ENCODE data around the gene TXNRD3. TPM values are rescaled to one million over a fixed set of nuclear protein-coding genes. Genes with fewer than 3 reads are reported as not detected.

Gene TXNRD3
- total RNA-seq, 1 experiment from 2014 or later: 17.0 TPM

DNA sequence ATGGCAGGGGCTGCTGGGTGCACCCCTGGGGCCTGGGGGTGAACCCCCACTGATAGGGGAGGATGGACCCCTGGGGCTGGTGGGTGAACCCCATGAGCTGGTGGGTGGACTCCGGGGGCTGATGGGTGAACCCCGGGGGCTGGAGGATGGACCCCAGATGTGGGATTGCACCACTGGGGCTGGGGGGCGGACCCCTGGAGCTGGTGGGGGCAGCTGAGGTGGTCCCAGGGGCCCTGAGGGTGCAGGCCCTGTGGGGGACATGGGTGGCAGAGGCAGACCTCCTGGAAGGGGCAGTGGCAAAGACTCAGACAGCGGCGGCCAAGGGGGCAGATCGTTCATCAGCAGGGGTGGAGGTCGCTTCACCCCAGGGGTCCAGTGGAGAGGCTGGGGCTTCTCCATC is 17.4 kb upstream of the TXNRD3 start:
- CTCF ChIA-PET: no interaction called here
- BruUV-seq (replicated peaks): no TSS peak
- no peaks in the 10 kb centered on the region for H3K36me3 Mint-ChIP-seq (ENCODE audit: insufficient read depth, unreplicated experiment)
- no peaks in the 10 kb centered on the region for H3K9me3 Mint-ChIP-seq (ENCODE audit: low read depth, unreplicated experiment)
- TF ChIP-seq, protein P1, sequence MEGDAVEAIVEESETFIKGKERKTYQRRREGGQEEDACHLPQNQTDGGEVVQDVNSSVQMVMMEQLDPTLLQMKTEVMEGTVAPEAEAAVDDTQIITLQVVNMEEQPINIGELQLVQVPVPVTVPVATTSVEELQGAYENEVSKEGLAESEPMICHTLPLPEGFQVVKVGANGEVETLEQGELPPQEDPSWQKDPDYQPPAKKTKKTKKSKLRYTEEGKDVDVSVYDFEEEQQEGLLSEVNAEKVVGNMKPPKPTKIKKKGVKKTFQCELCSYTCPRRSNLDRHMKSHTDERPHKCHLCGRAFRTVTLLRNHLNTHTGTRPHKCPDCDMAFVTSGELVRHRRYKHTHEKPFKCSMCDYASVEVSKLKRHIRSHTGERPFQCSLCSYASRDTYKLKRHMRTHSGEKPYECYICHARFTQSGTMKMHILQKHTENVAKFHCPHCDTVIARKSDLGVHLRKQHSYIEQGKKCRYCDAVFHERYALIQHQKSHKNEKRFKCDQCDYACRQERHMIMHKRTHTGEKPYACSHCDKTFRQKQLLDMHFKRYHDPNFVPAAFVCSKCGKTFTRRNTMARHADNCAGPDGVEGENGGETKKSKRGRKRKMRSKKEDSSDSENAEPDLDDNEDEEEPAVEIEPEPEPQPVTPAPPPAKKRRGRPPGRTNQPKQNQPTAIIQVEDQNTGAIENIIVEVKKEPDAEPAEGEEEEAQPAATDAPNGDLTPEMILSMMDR (IDR thresholded peaks at IDR 0.05; ENCODE audit: unreplicated experiment): no peak
- H3K27me3 Mint-ChIP-seq (ENCODE audit: unreplicated experiment): peaks cover 36% of the 10 kb centered on the region
- H3K4me1 Mint-ChIP-seq (ENCODE audit: low read depth, unreplicated experiment): no peaks in the 10 kb centered on the region
- no peak overlapping the region for H3K4me3 Mint-ChIP-seq (ENCODE audit: low read depth, unreplicated experiment)
- no peak overlapping the region for H3K27ac Mint-ChIP-seq (ENCODE audit: unreplicated experiment)
- intact Hi-C loops (cut with micrococcal nuclease; ENCODE audit: unreplicated experiment): no loop called here
- peak; percentile 0 for DNase-seq

DNA sequence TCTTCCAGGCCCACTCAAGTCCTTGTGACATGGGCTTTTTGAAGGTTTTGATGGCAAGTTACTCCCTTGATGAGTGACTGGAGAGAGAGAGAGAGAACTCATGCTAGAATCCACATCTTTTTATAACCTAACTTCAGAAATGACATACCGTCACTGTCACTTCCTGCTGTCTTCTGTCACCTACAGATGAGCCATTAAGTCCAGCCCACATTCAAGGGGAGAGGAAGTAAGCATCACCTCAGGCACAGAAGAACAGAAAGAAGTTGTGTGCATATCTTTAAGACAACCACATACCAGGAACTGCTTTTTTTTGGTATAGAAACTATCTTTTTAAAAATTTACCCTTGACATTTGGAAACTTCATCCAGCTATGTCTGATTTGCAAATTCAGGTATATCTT is 16.6 kb upstream of the TXNRD3 start:
- no peak overlapping the region for H3K4me3 Mint-ChIP-seq (ENCODE audit: low read depth, unreplicated experiment)
- no peaks in the 10 kb centered on the region for H3K36me3 Mint-ChIP-seq (ENCODE audit: insufficient read depth, unreplicated experiment)
- peaks cover 36% of the 10 kb centered on the region for H3K27me3 Mint-ChIP-seq (ENCODE audit: unreplicated experiment)
- no peaks in the 10 kb centered on the region for H3K9me3 Mint-ChIP-seq (ENCODE audit: low read depth, unreplicated experiment)
- no peak overlapping the region for H3K27ac Mint-ChIP-seq (ENCODE audit: unreplicated experiment)
- DNase-seq: no peak
- BruUV-seq (replicated peaks): no TSS peak
- TF ChIP-seq, protein P1 (IDR thresholded peaks at IDR 0.05; ENCODE audit: unreplicated experiment): no peak
- intact Hi-C loops (cut with micrococcal nuclease; ENCODE audit: unreplicated experiment): no loop called here
- CTCF ChIA-PET: interaction anchor here (0.7 kb wide), 2 partner anchors 8 to 13 kb away, joined by 3 to 9 read pairs; no protein-coding TSS in a partner anchor
- H3K4me1 Mint-ChIP-seq (ENCODE audit: low read depth, unreplicated experiment): no peaks in the 10 kb centered on the region

DNA sequence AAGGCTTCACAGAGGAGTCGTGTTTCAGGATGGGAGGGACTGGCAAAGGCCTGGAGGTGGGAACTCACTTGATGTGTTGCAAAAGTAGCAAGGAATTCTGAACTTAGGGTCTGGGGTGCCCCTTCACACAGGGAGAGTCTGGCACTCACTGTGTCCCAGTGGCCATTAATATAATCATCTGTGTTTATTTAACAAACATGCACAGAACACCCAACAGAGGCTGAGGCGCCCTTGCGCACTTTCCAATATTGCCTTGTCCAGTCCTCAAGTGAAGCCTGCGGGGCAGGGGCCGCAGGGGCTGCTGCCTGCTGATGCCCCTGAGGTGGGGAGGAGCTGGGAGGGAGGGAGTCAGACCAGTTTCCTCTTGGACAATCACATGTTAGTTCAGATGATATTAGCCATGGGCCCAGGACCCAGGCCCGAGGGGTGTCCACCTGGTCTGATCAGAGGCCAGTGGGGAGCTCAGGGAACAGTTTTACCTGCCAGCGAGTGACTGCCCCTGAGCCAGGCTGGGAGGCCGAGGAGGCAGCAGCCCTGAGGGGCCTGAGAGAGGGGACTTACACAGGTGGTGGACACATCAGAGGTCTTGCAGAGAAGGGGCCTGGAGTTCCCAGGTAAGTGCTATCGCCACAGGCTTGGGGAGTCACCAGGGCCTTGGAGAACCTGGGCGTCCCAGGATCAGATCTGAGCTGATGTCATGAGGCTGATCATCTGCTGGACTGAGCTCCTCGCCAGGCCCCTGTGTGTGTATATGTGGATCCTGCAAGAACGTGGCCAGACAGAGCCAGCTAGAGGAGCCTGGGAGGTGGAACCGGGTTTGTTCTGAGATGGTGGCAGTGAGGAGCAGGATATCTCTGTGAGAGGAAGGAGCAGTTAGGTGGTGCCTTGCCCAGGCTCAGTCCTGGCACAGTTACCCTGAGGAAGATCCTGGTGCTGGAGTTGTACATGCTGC is 13.8 kb upstream of the TXNRD3 start:
- no peak overlapping the region for H3K27ac Mint-ChIP-seq (ENCODE audit: unreplicated experiment)
- H3K4me1 Mint-ChIP-seq (ENCODE audit: low read depth, unreplicated experiment): no peaks in the 10 kb centered on the region
- no peaks in the 10 kb centered on the region for H3K36me3 Mint-ChIP-seq (ENCODE audit: insufficient read depth, unreplicated experiment)
- intact Hi-C loops (cut with micrococcal nuclease; ENCODE audit: unreplicated experiment): no loop called here
- no TSS peak for BruUV-seq (replicated peaks)
- DNase-seq: peak; percentile 0
- H3K27me3 Mint-ChIP-seq (ENCODE audit: unreplicated experiment): peaks cover 46% of the 10 kb centered on the region
- TF ChIP-seq, protein P1 (IDR thresholded peaks at IDR 0.05; ENCODE audit: unreplicated experiment): no peak
- no peaks in the 10 kb centered on the region for H3K9me3 Mint-ChIP-seq (ENCODE audit: low read depth, unreplicated experiment)
- CTCF ChIA-PET: interaction anchor here (0.7 to 1.0 kb wide), 5 partner anchors 9 to 579 kb away, joined by 3 to 5 read pairs (median 4); partner anchors contain the start of gene CHST13
- H3K4me3 Mint-ChIP-seq (ENCODE audit: low read depth, unreplicated experiment): no peak overlapping the region

DNA sequence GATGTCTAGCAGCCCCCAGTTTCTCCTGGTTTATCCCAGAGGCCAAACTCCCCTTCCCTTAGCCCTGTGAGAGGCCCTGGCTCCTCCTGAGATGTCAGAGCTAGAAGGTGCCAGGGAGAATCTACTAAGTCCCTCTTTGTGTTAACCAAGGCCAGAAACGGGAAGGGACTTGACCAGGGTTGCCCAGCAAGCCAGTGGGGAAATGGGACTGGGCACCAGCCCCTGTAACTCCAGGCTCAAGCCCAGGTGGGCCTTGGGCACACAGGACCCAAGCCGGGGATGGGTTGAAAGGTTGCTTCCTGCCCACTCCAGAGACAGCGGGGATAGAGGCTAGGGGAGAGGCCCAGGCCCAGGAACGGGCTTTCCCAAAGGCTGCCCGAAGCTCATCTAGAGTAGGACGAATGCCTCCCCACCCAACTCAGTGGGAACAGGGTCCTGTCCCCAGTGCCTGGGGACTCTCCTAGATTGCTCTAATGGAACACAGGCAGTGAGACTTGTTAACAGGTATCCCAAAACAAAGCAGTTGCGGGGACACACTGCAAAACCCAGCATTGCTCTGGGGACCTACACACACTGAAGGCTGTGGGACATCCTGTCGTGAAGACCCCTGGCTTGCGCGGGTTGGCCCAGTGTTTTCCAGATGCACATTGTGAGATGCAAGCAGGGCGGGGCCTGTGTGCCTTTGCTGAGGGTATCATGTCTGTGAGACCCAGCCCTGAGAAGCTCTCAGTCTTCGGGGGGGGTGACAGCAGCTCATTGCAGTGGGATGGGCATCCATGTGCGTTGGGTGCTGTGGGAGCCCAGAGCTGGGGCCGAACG is 12.9 kb upstream of the TXNRD3 start:
- H3K27me3 Mint-ChIP-seq (ENCODE audit: unreplicated experiment): peaks cover 54% of the 10 kb centered on the region
- peak; percentile 0 for DNase-seq
- H3K9me3 Mint-ChIP-seq (ENCODE audit: low read depth, unreplicated experiment): no peaks in the 10 kb centered on the region
- H3K4me1 Mint-ChIP-seq (ENCODE audit: low read depth, unreplicated experiment): no peaks in the 10 kb centered on the region
- intact Hi-C loops (cut with micrococcal nuclease; ENCODE audit: unreplicated experiment): no loop called here
- no peak overlapping the region for H3K4me3 Mint-ChIP-seq (ENCODE audit: low read depth, unreplicated experiment)
- TF ChIP-seq, protein P1 (IDR thresholded peaks at IDR 0.05; ENCODE audit: unreplicated experiment): no peak
- H3K36me3 Mint-ChIP-seq (ENCODE audit: insufficient read depth, unreplicated experiment): no peaks in the 10 kb centered on the region
- no TSS peak for BruUV-seq (replicated peaks)
- CTCF ChIA-PET: no interaction called here
- H3K27ac Mint-ChIP-seq (ENCODE audit: unreplicated experiment): no peak overlapping the region
